AG09309 (cell line): ENCODE data around the gene DRD4.

Source experiments
- DNase-seq: peaks from one replicate; pipeline ENCODE4 v3.0.0-alpha.2; 2010; ENCODE audit warnings: low read depth
- H3K4me3 ChIP-seq: 2 replicates; pipeline ENCODE4 v1.5.1; 2011; ENCODE audit warnings: mild to moderate bottlenecking, low read depth, low read length, moderate library complexity; ENCODE audit not compliant: control insufficient read depth
- TF ChIP-seq, protein P1 (sequence below): IDR thresholded peaks from 2 replicates; pipeline ENCODE4 v1.5.1; 2011; ENCODE audit warnings: mild to moderate bottlenecking, low read depth, low read length, inconsistent platforms; ENCODE audit not compliant: insufficient read depth, control insufficient read depth; ENCODE audit errors: missing control alignments

The DRD4 gene

DNA sequence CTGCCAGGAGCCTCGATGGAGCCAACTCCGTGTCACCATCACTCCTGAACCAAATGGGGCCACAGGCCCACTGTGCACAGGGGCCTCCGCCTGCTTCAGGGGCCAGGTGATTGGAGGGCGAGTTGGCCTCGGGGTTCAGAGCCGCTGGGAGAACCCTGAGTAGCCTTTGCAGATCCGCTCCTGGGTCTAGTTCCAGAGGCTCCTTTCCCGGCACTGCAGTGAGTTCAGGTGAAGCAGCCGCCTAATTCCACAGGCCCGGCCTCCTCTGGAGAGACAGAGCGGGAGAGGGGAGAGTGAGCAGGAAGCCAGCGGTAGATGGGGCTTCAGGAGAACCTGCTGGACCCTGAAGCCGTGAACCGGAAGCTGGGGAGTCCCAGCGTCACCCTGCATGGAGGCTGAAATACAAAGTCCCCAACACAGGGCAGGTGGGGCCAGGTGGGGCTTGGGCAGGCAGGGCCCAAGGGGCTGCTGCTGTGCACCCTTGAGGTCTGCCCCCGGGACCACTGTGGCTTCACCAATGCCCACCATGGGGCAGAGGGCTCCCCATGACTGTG is 22.5 kb downstream of the DRD4 start:
- TF ChIP-seq, protein P1, sequence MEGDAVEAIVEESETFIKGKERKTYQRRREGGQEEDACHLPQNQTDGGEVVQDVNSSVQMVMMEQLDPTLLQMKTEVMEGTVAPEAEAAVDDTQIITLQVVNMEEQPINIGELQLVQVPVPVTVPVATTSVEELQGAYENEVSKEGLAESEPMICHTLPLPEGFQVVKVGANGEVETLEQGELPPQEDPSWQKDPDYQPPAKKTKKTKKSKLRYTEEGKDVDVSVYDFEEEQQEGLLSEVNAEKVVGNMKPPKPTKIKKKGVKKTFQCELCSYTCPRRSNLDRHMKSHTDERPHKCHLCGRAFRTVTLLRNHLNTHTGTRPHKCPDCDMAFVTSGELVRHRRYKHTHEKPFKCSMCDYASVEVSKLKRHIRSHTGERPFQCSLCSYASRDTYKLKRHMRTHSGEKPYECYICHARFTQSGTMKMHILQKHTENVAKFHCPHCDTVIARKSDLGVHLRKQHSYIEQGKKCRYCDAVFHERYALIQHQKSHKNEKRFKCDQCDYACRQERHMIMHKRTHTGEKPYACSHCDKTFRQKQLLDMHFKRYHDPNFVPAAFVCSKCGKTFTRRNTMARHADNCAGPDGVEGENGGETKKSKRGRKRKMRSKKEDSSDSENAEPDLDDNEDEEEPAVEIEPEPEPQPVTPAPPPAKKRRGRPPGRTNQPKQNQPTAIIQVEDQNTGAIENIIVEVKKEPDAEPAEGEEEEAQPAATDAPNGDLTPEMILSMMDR: no peak
- no peak for DNase-seq
- no peak overlapping the region for H3K4me3 ChIP-seq

DNA sequence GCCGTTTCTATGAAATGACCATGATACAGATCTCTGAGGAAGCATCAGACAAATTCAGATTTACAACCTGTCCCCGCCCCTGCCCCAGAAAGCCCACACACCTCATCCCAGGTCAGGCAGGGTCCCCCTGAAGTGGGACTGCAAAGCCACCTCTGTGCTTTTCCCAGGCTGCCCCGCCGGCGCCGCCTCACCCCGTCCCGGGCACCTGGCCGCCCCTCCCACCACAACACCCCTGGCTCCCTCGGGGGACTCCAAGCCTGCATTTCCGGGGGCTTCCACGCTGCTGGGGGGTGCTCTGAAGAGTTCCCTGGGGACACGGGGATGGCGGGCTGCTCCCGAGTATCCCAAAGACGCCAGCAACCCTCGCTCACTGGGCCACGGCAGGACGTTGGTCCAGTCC is 23.2 kb downstream of the DRD4 start:
- TF ChIP-seq, protein P1: no peak
- H3K4me3 ChIP-seq: no peak overlapping the region

DNA sequence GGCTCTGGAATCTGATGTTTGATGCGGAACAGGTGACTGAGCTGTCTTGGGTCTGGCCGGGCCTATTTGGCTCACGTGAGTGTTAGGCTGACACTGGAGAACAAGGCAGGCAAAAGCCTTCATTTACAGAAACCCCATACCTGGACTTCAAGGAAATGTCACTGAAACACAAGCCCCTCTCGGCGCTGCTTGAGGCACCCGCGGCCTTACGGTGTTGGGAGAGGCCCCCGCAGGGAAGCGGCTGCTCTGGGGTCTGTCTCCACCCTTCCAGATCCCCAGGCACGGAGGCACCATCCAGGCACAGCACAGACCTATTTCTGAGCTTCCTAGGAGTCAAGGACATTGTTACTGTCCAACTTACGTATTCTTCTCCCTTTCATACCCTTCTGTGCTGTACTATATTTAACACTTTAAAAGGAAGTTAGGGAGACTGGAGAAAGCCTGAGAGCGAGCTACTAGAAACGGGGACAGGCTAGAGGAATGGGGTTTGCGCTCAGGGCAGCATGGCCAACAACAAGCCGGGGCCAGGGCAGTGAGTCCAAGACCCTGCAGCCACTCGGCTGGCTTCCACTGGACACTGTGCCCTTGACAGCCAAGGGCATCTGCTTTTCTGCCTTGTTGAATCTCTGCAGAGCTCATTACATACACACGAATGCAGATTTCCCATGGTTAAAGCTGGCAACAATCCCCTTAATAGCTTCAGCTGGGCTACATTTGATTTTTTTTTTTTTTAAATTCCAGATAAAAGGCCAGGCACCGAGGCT is 23.8 kb downstream of the DRD4 start:
- no peak overlapping the region for H3K4me3 ChIP-seq
- TF ChIP-seq, protein P1: no peak
- DNase-seq: no peak

More for the DNA sequence above, 23.2 kb downstream of the DRD4 start:
- no peak for DNase-seq

DNA sequence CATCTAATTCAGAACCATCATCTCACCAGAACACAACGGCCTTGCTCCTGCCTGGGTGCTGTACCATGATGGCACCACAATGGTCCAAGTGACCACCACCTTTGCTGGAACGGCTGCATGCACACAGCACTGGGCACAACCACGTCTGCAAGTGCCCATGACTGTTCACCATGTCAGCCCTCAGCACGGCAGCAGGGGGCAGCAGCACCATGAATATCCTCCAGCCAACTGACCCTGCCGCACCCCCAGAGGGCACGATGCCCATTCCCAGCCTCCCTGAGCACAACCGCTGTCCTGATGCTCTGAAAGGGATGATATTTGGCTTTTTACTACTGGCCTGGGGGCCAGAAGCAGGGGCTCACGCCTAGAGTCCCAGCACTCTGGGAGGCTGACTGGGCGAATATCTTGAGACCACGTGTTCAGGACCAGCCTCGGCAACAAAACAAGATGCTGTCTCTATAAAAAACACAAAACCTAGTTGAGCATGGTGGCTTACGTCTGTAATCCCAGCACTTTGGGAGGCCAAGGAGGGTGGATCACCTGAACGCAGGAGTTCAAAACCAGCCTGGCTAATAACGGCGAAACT is 25.7 kb downstream of the DRD4 start:
- no peak overlapping the region for H3K4me3 ChIP-seq
- DNase-seq: no peak
- TF ChIP-seq, protein P1: peak; percentile 80

DNA sequence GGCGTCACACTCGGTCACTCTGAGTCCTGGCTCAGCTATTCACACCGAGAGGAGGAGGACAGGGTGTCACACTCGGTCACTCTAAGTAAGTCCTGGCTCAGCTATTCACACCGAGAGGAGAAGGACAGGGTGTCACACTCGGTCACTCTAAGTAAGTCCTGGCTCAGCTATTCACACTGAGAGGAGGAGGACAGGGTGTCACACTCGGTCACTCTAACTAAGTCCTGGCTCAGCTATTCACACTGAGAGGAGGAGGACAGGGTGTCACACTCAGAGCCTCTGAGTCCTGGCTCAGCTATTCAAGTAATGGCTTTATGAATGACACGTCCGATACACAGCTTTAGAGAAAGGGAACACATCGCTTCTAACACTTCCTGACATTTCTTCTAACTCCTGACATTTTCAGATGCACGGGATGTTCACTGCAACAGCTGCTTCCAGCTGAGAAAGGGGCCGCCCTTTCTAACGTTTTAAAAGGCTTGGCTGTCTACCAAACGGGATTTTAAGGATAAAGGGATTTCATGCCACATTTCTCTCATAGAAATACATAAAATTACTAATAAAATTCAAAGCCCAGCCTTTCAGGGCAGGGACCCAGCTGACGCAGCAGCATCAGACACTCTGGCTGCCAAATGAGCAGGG is 28.1 kb downstream of the DRD4 start:
- no peak for DNase-seq
- H3K4me3 ChIP-seq: no peak overlapping the region
- TF ChIP-seq, protein P1: no peak

DNA sequence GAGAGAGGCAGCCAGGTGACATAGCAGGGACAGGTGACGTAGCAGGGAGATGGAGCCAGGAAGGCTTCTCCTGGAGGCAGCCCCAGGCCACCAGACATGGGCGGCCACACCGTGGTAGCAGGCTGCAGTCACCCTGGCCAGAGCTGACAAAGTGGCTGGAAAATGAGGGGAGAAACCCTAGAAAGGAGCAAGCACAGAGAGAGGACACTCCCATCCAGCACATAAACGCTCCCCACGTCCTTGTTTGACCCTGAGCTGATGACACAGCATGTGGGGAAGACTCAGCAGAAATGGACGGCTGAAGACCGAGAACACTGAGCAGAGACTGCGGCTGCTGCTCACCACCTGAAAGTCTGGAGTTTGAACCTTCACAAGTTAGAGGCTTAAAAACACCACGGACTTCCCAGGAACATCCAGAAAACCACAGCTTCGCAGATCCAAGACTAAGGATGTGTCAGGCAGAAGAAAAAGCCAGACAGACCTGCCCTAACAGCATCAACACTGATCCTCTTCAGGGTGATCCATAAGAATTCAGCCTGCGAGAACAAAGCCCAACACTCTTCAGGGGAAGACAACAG is 28.7 kb downstream of the DRD4 start:
- DNase-seq: peak; percentile 35
- TF ChIP-seq, protein P1: no peak
- no peak overlapping the region for H3K4me3 ChIP-seq
